Activated naive CD8-positive, alpha-beta T cell treated with anti-CD3 and anti-CD28 coated beads for 36 hours (primary cell): ENCODE measurements around the gene CSPG5. TPM values are rescaled to one million over a fixed set of nuclear protein-coding genes. Genes with fewer than 3 reads are reported as not detected.

ENCODE experiments used
- DNase-seq: peaks from one replicate; pipeline ENCODE4 v3.0.0; 2021
- H3K27ac Mint-ChIP-seq: one replicate; pipeline ENCODE4 v1.8.0; 2022; ENCODE audit warnings: mild to moderate bottlenecking, moderate library complexity, mixed read lengths
- H3K27me3 Mint-ChIP-seq: one replicate; pipeline ENCODE4 v1.8.0; 2022; ENCODE audit warnings: mild to moderate bottlenecking, mixed read lengths
- H3K36me3 Mint-ChIP-seq: one replicate; pipeline ENCODE4 v1.8.0; 2021; ENCODE audit warnings: mild to moderate bottlenecking, mixed read lengths
- H3K4me1 Mint-ChIP-seq: one replicate; pipeline ENCODE4 v1.8.0; 2021; ENCODE audit warnings: mixed read lengths
- H3K4me3 Mint-ChIP-seq: one replicate; pipeline ENCODE4 v1.8.0; 2022; ENCODE audit warnings: mild to moderate bottlenecking, moderate library complexity, mixed read lengths
- H3K9me3 Mint-ChIP-seq: one replicate; pipeline ENCODE4 v1.8.0; 2022; ENCODE audit warnings: mixed read lengths
- total RNA-seq, 2 experiments: library from RNA; stranded (reverse); gene quantifications; one replicate each; pipeline ENCODE4 v1.2.3, GENCODE V29; 2021

CSPG5 gene
- total RNA-seq, 2 experiments from 2014 or later, result 0.54 to 0.56 TPM

DNA sequence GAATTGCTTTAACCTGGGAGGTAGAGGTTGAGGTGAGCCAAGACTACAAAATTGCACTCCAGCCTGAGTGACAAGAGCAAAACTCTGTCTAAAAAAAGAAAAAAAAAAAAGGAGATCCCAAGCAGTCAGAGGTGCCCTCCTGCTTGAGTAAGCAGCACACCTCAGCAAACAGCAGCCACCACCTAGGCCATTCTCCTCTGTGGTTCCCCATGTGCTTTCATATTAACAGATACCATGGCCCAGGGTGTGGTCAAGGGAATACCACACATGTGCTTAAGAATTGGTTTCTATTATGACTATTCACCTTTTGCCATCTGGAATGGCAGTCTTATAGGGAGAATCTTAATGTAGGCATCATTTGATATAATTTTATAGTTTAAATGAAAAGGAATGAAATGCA lies 24.7 kb upstream of the CSPG5 start:
- no peaks in the 10 kb centered on the region for H3K9me3 Mint-ChIP-seq
- no peak for DNase-seq
- peaks cover 2% of the 10 kb centered on the region for H3K4me1 Mint-ChIP-seq
- no peaks in the 10 kb centered on the region for H3K27me3 Mint-ChIP-seq
- no peak overlapping the region for H3K4me3 Mint-ChIP-seq
- H3K36me3 Mint-ChIP-seq, result peaks cover 23% of the 10 kb centered on the region
- no peak overlapping the region for H3K27ac Mint-ChIP-seq

DNA sequence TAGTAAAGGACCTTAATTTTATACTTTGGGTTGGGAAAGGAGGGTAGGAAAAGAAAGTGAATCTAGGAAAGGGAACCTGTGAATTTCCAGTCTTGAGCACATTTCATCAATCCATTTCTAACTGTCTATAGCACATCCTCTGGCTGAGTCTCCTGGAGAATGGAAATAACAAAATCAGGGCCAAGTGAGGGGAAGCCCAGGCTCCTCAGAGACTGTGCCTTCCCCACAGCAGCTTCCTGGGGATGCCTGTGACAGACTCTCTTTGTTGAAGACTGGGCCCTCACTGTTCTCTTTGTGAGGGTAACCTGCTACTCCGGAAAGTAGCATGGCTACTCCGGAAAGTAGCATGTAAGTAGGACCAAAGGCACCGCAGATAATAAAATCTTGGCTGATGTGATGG lies 22.6 kb upstream of the CSPG5 start:
- H3K4me1 Mint-ChIP-seq, result peaks cover 2% of the 10 kb centered on the region
- no peaks in the 10 kb centered on the region for H3K9me3 Mint-ChIP-seq
- no peak for DNase-seq
- no peak overlapping the region for H3K4me3 Mint-ChIP-seq
- no peaks in the 10 kb centered on the region for H3K27me3 Mint-ChIP-seq
- H3K27ac Mint-ChIP-seq, result no peak overlapping the region
- peaks cover 26% of the 10 kb centered on the region for H3K36me3 Mint-ChIP-seq

DNA sequence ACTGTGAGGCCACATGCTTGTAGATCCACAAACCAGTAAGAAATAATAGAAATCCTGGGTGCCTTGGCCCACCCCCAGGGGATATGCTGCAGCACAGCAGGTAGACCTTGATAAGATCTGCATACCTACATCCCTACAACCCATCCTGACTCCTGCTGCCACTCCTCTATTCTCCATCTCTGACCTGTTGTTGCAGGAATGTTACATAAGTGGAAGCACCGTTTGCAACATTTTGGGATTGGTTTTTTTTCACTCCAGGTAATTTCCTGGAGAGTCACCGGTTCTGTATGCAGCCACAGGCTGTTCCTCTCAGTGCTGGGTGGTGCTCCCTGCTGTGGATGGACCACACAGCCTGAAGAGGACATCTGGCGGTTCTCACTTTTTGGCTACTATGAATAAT lies 16.1 kb upstream of the CSPG5 start:
- Mint-ChIP-seq H3K9me3 (no peaks in the 10 kb centered on the region), H3K27me3 (no peaks in the 10 kb centered on the region), H3K27ac (no peak overlapping the region), H3K4me1 (no peaks in the 10 kb centered on the region), H3K36me3 (peaks cover 10% of the 10 kb centered on the region), H3K4me3 (no peak overlapping the region)
- DNase-seq, result no peak

DNA sequence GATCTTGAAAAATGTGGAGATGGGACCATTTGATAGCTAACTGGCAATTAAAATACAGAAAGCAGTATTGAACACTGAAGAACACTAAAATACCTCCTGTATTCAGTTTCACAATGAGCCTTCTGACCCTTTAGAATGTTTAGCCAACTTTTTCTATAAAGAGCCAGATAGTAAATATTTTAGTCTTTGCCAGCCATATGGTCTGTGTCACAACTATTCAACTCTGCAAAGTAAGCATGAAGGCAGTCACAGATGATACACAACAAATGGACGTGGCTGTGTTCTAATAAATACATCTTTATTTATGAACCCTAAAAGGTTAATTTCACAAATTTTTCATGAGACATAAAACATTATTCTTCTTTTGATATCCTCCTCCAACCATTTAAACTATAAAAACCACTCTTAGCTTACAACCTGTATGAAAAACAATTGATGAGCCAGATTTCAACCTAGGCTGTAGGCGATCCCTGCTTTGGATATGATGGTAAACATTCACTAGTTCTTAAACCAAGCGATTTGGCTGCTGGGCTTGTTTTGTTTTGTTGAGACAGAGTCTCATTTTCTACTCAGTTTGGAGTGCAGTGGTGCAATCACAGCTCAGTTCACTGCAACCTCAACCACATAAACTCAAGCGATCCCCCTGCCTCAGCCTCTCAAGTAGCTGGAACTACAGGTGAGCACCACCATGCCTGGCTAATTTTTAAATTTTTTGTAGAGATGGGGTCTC lies 13.6 kb upstream of the CSPG5 start:
- DNase-seq, result no peak
- Mint-ChIP-seq H3K27ac (no peak overlapping the region), H3K36me3 (peaks cover 19% of the 10 kb centered on the region), H3K4me3 (no peak overlapping the region), H3K9me3 (no peaks in the 10 kb centered on the region), H3K4me1 (no peaks in the 10 kb centered on the region), H3K27me3 (no peaks in the 10 kb centered on the region)

DNA sequence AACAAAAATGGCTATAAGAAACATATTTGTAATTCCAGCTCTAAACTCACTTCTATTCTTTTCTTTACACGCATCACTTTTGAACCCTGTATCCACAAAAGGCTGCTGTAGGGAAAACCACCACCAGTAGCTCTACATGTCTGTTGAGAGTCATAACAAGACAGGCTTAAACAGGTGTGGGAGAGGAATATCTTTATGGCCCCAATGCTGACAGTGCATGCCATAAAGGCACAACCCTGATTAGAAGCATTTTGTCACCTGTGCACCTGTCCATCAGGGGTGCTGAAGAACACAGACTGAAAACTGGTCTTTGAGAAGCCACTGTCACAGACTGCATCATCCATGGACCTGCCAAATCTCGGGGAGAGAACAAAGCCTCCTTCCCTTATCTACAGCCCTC lies 11.6 kb upstream of the CSPG5 start:
- DNase-seq, result no peak
- no peak overlapping the region for H3K4me3 Mint-ChIP-seq
- H3K4me1 Mint-ChIP-seq, result no peaks in the 10 kb centered on the region
- H3K27ac Mint-ChIP-seq, result no peak overlapping the region
- no peaks in the 10 kb centered on the region for H3K9me3 Mint-ChIP-seq
- no peaks in the 10 kb centered on the region for H3K27me3 Mint-ChIP-seq
- peaks cover 23% of the 10 kb centered on the region for H3K36me3 Mint-ChIP-seq

DNA sequence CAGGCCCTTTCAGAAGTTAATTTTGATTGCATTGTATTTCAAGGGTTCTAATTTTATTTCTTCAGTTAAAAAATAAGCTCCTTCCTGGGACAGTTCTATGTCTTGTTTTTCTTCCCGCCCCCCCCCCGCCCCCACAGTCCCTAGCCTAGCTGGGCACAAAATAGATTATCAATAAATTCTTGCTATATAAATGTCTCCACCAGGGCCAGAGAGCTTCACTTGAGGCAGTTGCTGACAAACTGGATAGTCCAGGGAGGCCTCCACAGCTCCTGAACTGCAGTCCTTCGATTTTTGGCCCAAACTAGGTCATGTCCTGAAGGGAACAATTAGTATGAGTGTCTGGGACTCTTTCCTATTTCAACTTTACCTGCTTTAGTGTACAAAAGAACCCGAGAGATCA lies 9.9 kb upstream of the CSPG5 start:
- H3K27me3 Mint-ChIP-seq, result no peaks in the 10 kb centered on the region
- no peaks in the 10 kb centered on the region for H3K4me1 Mint-ChIP-seq
- H3K9me3 Mint-ChIP-seq, result no peaks in the 10 kb centered on the region
- H3K27ac Mint-ChIP-seq, result no peak overlapping the region
- H3K4me3 Mint-ChIP-seq, result no peak overlapping the region
- H3K36me3 Mint-ChIP-seq, result peaks cover 24% of the 10 kb centered on the region
- DNase-seq, result no peak

DNA sequence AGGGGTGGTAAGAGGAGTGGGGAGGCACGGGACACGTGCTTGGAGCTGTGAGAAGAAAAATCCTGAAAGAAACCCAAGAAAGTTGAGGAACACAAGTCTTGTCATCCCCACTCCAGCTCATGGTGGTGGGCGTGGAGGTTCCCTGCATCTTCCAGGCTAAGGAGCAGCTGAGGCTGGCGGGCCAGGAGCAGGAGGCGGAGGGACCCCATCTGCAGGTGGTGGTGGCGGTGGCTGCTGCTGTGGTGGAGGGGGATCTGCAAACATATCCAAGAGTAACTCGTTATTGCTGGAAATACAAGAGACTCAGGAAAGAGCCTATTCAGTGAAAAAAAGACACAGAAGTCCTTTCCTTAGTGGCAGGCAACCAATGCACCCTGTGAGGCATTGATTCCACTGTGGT lies 9.4 kb upstream of the CSPG5 start:
- Mint-ChIP-seq H3K27me3 (no peaks in the 10 kb centered on the region), H3K4me1 (no peaks in the 10 kb centered on the region), H3K4me3 (no peak overlapping the region), H3K36me3 (peaks cover 21% of the 10 kb centered on the region), H3K9me3 (no peaks in the 10 kb centered on the region), H3K27ac (peak overlapping the region; percentile 39)
- no peak for DNase-seq

DNA sequence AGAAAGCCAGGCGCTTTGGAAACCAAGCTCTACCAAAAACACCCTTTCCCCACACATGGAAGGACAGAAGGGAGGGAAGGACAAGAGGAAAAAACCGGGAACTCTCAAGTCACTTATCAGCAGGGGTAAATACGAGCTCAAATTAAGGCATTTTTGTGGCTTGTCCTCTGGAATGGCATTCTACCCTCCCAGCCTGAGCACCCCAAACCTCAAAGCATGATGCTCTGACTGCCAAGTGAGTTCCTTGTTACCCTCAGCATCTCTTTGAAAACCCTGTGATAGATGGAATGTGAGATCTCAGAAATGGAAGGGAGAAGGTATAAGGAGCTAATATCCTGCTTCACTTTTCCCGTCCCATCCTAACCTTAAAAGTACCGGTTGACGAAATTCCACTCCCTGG lies 8.1 kb upstream of the CSPG5 start:
- no peak for DNase-seq
- H3K9me3 Mint-ChIP-seq, result no peaks in the 10 kb centered on the region
- no peak overlapping the region for H3K27ac Mint-ChIP-seq
- H3K4me1 Mint-ChIP-seq, result no peaks in the 10 kb centered on the region
- peaks cover 21% of the 10 kb centered on the region for H3K36me3 Mint-ChIP-seq
- H3K4me3 Mint-ChIP-seq, result no peak overlapping the region
- no peaks in the 10 kb centered on the region for H3K27me3 Mint-ChIP-seq

DNA sequence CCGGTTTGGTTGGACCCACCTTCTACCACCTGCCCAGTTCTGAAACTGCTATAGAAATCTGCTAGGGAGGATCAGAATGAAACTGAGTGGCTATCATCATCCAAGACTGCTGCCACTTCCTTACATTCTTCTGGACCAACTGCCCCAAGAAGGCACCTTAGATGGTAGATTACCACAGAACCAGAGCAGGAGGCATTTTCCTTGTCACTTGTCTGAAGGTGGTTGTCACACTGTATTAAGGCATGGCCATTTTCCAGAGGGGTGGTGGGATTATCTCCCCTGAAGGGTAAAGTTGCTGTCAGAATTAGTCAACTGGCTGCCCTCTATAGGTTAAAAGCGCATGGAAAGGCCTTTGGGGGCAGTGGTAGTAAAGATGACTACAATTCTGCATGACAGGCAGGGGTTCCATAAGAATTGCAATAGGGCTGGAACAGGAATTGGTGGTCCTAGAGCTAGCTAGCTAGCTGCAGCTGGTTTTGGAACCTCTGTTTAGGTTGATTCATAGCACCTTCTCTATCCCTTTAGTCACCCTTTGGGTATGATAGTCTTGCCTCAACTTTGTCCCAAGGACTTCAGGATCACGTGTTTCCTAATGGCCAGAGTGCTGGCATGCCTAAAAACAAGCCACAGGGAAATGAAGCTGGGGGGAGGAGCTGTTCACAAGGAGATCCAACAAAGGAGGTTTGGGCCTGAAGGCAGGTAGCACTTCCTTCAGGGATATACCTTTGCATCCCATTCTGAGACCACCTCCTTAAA lies 4.8 kb upstream of the CSPG5 start:
- H3K27me3 Mint-ChIP-seq, result peaks cover 17% of the 10 kb centered on the region
- peaks cover 14% of the 10 kb centered on the region for H3K36me3 Mint-ChIP-seq
- no peaks in the 10 kb centered on the region for H3K4me1 Mint-ChIP-seq
- no peak for DNase-seq
- H3K9me3 Mint-ChIP-seq, result no peaks in the 10 kb centered on the region
- H3K4me3 Mint-ChIP-seq, result no peak overlapping the region
- no peak overlapping the region for H3K27ac Mint-ChIP-seq

DNA sequence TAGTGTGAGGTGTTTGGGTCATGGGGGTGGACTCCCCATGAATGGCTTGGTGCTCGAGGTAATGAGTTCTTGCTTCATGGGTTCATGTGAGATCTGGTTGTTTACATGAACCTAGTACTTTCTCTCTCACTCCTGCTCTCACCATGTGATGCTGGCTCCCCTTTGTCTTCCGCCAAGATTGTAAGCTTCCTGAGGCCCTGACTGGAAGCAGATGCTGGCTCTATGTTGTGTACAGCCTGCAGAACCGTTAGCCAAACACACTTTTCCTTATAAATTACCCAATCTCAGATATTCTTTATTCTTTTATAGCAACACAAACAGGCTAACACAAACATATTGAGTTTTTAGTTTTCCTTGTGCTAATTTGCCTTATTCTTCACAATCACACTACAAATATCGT lies 3.2 kb upstream of the CSPG5 start:
- no peaks in the 10 kb centered on the region for H3K9me3 Mint-ChIP-seq
- no peak for DNase-seq
- no peak overlapping the region for H3K4me3 Mint-ChIP-seq
- no peak overlapping the region for H3K27ac Mint-ChIP-seq
- peaks cover 23% of the 10 kb centered on the region for H3K27me3 Mint-ChIP-seq
- peaks cover 9% of the 10 kb centered on the region for H3K36me3 Mint-ChIP-seq
- H3K4me1 Mint-ChIP-seq, result no peaks in the 10 kb centered on the region

DNA sequence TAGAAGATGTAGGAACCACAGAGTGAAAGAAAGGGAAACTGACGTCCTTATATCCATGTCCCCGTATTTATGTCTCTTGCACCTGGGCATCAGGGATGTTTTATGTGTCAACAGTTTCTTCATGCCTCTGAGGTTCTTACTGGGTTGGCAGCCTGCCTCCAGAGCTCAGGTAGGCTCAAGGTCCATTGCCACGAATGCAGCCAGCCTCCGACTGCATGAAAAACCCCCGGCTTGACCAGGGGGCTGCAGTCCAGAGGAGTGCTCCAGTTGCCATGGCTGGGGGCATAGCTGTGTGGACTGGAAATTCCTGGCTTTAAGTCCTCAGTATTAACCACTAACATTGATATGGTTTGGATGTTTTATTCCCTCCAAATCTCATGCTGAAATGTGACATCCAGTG lies 2.8 kb upstream of the CSPG5 start:
- H3K27me3 Mint-ChIP-seq, result peaks cover 27% of the 10 kb centered on the region
- H3K4me3 Mint-ChIP-seq, result no peak overlapping the region

DNA sequence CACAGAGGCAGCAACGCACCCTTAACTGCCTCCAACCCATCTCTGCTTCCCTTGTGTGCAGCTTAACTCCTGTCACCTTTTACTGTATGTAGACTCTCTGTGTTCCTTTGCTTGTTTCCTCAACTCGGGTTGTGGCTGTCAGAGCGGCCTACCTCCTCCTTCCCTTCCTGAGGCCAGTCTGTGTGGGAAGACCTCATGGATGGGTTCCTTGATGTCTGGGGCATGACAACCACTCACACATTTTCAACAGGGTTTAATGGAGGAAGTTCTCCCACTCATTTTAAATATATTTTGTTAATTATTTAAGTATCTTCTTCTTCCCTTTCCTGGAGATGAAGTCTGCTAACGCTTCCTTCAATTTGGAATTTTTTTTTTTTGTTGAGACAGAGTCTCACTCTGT lies 1.8 kb upstream of the CSPG5 start:
- no peaks in the 10 kb centered on the region for H3K9me3 Mint-ChIP-seq
- H3K4me1 Mint-ChIP-seq, result no peaks in the 10 kb centered on the region
- peaks cover 31% of the 10 kb centered on the region for H3K27me3 Mint-ChIP-seq
- H3K4me3 Mint-ChIP-seq, result no peak overlapping the region
- H3K27ac Mint-ChIP-seq, result no peak overlapping the region
- peaks cover 4% of the 10 kb centered on the region for H3K36me3 Mint-ChIP-seq
- DNase-seq, result no peak

More for the DNA sequence above, 2.8 kb upstream of the CSPG5 start:
- DNase-seq, result no peak
- Mint-ChIP-seq H3K36me3 (peaks cover 9% of the 10 kb centered on the region), H3K9me3 (no peaks in the 10 kb centered on the region), H3K4me1 (no peaks in the 10 kb centered on the region), H3K27ac (no peak overlapping the region)

DNA sequence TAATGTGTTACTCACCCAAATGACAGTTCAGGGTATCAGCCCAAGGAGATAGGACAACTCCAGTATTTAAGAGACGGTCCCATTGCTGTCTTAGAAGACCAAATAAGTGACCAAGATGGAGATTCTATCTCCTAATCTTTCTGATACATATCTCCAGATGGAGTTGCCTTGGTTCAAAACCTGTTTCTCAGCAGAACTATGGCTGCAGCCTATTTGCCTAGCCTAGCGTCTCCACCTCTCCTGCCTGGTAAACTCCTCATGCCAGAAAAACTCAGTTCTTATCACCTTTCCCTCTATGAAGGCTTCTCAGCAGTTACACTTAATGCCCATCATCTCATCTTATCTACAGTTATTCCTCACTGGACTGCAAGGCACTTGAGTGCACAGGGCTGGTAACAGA lies 1.2 kb upstream of the CSPG5 start:
- H3K27ac Mint-ChIP-seq, result no peak overlapping the region
- no peaks in the 10 kb centered on the region for H3K9me3 Mint-ChIP-seq
- DNase-seq, result no peak
- peaks cover 35% of the 10 kb centered on the region for H3K27me3 Mint-ChIP-seq
- no peak overlapping the region for H3K4me3 Mint-ChIP-seq
- H3K36me3 Mint-ChIP-seq, result no peaks in the 10 kb centered on the region
- H3K4me1 Mint-ChIP-seq, result no peaks in the 10 kb centered on the region

DNA sequence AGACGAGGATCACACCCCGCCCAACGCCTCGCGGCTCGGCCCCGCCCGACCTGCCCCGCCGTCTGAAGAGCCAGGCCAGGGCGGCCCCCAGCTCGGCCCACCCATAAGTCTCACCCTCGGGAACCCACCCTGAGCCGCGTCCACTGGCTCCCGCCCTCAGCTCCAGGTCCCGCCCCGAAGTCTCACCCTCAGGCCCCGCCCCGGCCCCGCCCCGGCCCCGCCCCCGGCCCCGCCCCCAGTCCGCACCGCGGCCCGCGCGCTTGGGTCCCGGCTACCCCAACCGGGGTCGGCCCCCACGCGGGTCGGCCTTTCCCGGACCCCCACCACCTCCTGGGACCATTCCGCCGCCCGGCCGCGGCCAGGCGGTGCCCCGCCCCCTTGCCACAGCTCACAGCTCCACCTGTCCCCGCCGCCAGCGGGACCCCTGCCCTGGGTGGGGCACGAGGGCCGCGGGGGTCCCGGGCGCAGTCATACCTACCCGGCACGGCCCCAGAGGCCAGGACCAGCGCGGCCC lies 489 bp downstream of the CSPG5 start:
- H3K4me3 Mint-ChIP-seq, result peak overlapping the region; percentile 59
- no peaks in the 10 kb centered on the region for H3K4me1 Mint-ChIP-seq
- H3K9me3 Mint-ChIP-seq, result no peaks in the 10 kb centered on the region
- peak; percentile 46 for DNase-seq
- no peak overlapping the region for H3K27ac Mint-ChIP-seq
- H3K36me3 Mint-ChIP-seq, result no peaks in the 10 kb centered on the region
- peaks cover 42% of the 10 kb centered on the region for H3K27me3 Mint-ChIP-seq

DNA sequence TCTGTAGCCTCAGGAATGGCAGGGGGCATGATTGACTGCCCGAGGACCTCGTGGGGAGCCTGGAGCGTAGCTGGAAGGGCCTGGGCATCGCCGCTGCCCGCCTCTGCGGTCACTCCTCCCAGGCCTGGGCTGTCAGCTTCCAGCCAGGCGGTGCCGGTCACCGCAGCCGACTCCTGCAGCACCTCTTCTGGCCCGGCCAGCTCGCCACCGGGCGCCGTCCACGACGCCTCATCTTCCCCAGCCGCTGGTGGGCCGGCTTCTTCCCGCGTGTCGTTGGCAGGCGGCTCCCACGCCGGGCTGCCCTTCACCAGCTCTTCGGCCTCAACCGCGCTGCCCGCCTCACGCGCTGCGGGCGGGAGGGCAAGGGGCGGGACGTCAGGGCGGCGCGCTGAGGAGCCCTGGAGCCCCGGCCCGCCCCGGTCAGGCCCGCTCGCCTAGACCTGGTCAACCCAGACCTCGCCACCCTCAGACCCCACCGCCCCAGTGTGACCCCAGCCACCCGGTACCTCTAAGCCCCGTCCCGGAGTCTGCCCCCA lies 1.0 kb downstream of the CSPG5 start:
- no peaks in the 10 kb centered on the region for H3K36me3 Mint-ChIP-seq
- H3K4me3 Mint-ChIP-seq, result peak overlapping the region; percentile 59
- no peaks in the 10 kb centered on the region for H3K9me3 Mint-ChIP-seq
- no peak overlapping the region for H3K27ac Mint-ChIP-seq
- H3K27me3 Mint-ChIP-seq, result peaks cover 46% of the 10 kb centered on the region
- no peak for DNase-seq
- H3K4me1 Mint-ChIP-seq, result no peaks in the 10 kb centered on the region
